Measurements from ENCODE around the gene IRX2.

Gene IRX2

DNA sequence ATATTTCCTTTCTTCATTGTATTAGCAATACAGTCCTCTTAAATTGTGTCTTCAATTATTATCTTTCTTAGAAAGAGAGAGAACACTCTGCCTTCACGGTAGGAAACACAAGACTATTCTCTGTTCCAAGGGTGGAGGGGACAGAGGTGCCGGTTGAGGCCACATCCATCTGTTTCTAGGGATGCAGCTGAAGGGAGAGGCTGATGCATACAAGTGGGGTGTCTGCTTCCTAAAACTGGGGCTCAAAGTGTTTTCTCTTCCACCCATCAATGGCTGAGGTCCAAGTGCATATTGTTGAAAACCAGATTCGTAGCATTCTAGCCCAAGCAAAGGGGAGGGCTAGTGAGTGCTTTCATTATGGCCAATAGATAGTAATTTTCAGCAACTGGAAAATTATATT, 9.5 kb downstream of the IRX2 start:
- DNase-seq (ENCODE audit: low read depth in 2 of 2), result no peak

DNA sequence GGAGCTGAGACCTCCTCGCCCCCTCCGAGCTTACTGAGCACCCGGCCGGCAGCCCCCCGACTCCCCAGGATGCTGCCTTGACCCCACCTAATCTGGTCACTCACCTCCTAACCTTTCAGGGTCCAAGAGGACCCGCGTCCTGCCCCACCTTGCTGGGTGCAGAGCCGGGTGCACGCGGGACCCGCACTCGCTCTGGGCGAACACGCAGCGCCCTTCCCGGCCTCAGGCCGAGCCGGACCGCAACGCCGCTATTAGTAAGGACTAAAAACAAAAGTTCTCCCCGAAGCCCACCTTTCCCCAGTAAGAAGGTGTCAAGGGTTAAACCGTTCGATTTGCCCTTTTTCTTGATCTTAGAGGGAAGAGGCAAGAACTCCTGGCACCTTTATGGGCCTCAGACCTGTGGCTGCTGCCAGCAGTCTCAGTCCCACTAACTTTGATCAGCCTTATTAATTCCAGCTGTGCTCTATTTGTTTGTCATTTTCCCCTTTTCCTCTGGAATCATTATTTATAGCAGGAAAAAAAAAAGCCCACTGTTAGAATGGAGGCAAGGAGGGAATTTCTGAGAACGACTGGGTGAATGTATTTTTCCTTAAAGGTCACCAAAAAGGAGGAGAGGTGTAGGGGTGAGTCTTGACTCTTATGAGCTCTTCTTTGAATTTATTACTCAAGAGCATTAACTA, 10.5 kb downstream of the IRX2 start:
- no peak for DNase-seq (ENCODE audit: low read depth in 2 of 2)

DNA sequence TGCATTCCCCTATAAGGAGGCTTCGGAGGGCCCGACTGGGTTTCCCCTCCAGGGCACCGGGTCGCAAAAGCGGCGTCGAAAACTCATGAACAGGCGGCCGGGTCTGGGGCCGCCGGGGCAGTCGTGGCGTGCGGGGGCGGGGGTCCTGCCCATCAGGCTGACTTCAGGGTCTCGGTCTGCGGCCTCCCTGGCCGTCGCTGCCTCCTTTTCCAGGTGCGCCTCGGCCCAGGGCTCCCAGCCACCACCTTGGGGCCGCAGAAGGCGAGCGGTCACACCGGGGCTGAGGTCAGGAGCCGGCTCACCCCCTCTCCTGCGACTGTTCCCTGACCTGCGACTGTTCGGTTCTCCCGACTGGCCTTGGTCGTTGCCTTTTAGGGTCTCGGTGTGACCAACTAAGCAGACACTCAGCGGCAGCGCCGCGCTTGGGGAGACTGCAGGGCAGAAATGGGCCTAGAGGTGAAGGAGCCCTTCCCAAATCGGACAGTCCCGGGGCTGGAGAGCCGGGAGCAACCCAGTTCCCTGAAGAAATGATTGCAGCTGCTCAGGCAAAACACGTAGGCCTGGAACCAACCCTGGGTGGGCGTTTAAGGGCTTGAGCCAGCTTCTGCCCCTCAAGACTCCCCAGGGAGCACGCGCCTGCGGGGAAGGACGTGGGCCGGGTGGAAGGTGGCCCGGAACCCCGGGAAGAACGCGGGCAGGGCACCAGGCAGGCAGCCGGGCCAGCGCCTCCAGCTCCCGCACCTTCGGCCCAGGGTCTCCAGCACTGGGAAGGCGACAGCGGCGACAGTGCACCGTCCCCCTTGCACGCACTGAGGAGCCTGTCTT, 11.2 kb downstream of the IRX2 start:
- DNase-seq (ENCODE audit: low read depth in 2 of 2), result no peak

DNA sequence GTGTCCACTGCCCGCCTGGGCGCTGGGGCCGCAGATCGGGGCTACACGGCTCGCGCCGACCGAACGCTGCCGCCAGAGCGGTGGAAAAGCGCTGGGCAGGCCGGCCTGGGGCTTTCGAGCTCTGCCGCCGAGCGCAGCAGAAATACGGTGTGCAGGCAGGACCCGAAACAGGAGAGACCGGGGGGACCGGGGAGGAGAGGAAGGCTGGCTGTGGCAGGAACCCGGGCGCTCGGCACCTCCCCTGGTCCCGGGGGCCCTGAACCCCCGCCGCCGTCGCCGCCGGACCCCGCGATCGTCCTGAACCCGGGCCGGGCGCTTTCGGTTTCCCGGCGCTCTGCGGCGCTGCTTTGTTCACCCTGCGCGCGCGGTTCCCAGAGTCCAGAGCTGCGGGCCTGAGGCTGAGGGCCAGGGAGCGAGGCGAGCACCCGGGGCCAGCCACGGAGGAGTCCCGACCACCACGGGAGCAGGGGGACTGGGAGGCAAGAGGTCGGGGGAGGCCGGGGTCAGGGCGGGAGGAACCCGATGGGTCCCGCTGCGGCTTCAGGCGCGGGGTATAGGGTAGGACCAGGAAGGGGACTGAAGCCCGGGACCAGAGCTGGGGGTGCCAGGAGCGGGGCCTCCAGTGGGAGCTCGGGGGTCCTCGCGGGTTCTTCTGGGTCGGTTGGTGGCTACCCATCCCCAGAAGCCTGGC, 12.0 kb downstream of the IRX2 start:
- no peak for DNase-seq (ENCODE audit: low read depth in 2 of 2)

DNA sequence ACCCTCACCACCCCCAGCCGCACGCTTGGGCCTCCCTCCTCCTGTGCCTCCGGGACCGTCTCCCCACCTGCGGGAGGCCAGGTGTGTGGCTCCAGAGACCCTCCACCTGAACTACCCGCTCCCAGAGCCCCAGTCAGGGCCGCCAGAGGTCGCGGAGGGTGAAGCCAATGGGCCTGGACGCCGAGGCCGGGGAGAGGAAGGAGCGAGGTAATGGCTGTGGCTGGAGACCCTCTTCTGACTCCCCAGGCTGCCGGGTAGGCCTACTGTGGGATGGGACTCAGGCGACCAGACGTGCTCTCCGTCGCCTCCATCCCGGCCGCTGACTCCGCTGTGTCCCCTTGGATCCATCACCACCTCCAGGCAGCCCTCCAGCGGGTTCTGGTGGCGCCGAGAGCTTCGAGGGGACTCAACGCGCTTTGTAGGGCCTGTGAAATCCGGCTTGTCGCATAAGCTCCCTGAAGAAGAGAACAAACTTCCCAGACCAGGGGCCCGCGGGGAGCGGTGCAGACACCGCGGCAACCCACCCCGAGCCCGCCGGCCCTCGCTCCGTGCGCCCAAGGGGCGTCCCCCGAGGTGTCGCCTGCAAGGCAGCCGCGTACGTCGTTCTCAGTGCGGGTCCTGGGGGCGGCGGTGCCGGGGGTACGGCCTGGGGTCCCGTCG, 12.6 kb downstream of the IRX2 start:
- no peak for DNase-seq (ENCODE audit: low read depth in 2 of 2)

DNA sequence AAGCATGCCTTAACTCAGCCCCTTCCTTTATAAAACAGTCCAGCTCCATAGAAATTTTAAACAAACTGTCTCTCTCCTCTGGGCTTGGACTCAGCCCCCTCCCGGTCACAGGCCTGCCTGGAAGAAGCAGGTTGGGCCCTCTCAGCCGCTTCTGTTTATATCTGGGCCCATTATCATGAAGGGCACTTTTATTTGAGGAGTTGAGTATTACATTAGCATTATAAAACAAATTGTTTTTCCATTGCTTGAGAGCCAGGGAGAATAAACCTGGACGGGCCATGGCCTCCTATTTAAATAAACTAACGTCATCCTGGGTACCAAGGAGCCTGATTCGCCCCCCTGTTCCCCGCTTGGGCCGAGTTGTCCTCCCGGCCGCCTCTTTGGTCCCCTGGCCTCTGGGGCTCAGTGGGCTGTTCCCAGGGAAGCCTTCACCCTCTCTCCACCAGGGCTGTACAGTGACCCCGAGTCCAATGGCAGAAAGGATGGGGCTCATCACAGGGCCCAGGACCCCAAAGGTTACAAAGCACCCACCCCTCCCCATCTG, 13.2 kb downstream of the IRX2 start:
- no peak for DNase-seq (ENCODE audit: low read depth in 2 of 2)

DNA sequence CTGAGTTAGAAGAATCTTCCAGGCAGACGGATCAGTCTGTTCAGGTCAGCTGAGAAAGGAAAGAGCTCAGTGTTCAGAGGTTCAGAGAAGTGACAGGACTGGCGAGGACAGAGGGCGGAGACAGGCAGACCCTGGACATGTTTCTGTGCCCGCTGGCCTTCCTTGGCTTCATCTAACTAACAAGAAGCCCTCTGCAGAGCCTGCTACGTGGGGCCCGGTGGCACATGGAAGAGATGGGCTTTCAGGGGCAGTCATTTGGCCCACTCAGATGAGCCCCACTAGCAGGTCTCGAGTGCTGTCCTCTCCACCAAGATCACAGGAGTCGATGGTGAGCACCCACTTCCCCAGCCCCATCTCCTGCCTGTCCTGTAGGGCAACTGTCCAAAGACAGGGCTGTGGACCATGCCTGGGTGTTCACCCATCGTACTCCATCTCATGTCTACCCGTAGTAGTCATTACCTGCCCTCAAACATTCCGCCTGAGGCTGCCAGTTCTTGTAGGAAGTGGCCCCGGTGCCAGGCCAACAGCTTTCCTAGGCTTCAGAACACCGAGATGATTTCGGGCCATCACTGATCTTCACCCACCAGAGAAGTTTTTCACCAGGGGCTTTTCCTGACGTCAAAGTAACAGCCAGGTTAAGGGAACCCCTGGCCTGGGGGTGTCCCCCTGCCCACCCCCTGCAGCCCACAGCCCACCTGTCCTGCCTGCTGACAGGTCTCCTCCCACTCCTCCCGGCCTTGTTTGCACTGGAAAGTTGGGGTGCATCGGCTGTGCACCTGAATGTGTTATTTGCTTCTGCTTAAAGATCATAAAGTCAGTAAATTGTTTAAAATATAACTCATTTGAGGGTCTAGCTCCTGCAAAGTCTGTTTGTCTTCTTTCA, 14.0 kb downstream of the IRX2 start:
- DNase-seq (ENCODE audit: low read depth in 2 of 2), result no peak

DNA sequence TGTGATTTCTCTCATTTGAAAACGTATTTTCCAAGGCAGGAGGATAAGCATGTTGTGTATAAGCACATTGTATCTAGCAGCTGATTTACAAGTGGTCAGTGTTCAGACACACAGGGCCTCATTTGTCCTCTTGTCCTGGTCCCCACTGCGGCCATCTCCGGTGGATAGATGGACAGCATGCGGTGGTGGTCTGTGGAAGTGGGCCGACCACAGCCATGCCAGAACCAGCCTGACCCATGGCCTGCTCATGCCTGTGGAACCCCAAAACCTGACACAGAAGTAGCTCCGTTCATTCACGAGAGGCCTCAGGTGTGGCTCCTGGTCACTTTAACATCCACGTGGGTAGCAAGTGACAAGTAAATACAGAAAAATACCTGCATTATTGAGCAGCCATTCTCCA, 14.6 kb downstream of the IRX2 start:
- DNase-seq (ENCODE audit: low read depth in 2 of 2), result no peak

DNA sequence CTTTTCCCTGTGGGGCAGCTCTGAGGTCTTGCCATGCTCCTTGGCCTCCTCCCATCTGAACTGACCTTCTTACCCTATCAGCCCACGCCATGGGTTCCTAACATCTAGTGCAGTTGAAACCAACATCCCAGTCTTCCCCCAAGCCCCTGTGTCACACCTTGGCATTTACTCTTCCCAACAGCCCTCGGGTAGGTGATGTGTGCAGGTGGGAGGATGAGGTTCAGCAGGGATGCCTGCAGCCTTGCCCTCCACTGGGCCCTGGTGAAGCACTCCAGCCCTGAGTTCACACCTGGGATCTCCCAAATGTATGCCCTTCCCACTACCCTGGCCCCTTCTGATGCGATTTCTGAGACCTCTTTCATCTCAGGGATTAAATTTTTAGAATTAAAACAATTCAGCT, 15.5 kb downstream of the IRX2 start:
- no peak for DNase-seq (ENCODE audit: low read depth in 2 of 2)

DNA sequence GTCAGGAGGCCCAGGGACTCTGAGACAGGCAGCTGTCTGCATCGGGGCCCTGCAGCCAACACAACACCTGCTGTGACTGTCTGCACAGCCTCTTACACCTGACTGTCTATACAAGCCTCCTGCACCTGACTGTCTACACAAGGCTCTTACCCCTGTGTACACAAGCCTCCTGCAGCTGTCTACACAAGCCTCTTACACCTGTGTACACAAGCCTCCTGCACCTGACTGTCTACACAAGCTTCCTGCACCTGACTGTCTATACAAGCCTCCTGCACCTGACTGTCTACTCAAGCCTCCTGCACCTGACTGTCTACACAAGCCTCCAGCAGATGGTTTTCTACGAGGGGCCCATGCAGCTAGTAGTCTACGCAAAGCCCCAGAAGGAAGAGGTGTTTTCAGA, 18.6 kb downstream of the IRX2 start:
- DNase-seq (ENCODE audit: low read depth in 2 of 2), result no peak

DNA sequence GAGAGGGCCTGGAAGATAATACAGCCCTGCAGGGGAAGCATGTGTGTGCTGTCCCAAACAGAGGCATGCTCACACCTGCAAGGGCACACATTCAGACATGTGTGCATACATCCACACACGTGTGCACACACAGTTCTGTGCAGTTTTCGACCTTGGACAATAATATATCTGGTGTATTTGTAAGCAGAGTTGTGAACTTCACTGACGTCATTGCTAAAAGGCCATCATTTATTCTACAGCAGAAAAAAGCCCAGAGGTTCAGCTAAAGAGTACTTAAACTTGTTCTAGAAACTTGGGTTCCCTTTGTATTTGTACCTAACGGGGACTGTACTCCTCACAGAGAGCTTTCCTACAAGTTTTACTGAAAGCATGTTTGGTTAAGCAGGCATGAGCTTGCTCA, 19.5 kb downstream of the IRX2 start:
- DNase-seq (ENCODE audit: low read depth in 2 of 2), result no peak

DNA sequence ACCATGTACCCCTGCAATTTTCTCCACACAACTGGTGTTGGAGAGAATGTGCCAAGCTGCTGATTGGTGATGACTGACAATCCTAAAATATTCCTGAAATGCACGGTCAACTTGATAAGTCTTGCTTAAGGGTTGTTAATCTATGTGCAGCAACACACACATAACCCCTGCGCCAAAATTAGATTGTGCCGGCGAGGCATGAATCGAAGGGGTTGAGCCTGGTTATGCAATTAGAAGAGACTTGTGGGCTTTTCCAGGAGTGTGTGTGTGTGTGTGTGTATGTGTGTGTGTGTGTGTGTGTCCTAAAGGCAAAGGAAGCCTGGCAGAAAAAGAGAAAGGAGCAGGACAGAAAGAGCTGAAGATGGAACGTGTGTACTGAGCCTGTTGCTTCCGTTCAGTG, 22.3 kb downstream of the IRX2 start:
- no peak for DNase-seq (ENCODE audit: low read depth in 2 of 2)

DNA sequence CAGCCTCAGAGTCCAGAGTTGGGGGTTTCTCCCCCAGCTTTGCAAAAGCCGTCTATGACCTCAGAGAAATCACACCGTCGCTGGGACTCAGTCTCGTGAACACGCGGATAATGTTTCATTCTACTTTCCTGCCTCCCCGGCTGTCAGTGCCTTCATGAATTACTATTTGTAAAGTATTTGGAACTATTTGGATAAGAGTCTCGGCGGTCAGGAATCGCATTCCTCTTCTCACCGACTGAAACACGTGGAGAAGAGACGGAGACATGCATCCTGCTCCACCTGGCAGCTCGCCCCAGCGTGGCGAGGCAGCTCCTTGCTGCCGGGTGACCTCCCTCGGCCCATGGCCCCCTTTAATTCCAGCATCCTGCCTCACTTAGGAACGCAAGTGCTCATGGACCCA, 23.9 kb downstream of the IRX2 start:
- no peak for DNase-seq (ENCODE audit: low read depth in 2 of 2)

DNA sequence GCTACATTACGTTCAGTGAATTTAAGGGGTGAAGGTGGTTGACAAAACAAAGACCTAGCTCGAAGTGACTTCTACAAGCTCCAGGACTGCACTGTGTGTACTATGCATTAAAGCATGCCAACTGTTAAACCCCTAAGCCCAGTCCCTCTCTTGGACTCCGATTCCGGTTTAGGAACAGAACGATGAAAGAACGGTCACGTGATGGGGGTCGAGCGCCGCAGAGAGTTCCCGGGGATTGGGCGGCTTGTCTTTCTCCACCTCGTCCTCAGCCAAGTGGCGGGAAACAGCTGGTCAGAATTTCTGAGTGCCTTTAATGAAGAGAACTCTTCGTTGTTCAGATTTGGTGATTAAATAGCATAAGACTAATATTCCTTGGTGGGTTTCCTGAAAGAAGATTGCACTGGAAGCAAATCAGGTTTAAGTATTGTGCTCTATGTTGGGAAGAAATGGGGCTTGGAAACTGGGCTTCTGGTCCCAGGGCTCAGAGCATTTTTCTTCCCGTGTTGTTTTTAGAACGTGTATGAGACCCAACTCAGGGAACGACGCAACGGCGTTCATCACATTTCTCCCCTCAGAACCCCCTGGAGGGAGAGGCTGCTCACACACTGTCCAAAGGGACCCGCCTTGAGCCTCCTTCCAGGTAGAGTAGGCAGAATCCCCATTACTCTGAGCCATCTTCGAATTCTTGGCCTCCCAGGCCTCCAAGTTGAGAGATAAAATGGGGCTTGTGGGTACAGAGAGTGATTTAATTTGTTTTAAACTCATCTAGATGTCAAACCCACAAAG, 25.3 kb downstream of the IRX2 start:
- no peak for DNase-seq (ENCODE audit: low read depth in 2 of 2)

DNA sequence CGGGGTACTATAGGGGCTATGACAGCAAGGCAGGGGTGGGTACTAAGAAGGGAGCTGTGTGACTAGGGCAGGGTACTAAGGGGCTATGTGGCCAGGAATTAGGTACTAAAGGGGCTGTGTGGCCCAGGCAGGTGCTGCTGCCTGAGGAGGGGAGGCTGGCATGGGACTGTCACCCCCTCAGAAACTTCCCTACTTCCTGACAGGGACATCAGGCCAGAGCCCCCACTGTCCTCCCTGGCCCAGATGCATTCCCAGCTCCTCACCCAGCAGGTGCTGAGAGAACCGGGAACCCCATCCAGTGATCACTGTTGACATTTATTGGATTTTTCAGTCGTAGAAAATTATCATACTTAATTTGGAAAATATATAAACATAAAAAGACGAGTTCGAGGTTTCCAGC, 26.6 kb downstream of the IRX2 start:
- DNase-seq (ENCODE audit: low read depth in 2 of 2), result no peak

DNA sequence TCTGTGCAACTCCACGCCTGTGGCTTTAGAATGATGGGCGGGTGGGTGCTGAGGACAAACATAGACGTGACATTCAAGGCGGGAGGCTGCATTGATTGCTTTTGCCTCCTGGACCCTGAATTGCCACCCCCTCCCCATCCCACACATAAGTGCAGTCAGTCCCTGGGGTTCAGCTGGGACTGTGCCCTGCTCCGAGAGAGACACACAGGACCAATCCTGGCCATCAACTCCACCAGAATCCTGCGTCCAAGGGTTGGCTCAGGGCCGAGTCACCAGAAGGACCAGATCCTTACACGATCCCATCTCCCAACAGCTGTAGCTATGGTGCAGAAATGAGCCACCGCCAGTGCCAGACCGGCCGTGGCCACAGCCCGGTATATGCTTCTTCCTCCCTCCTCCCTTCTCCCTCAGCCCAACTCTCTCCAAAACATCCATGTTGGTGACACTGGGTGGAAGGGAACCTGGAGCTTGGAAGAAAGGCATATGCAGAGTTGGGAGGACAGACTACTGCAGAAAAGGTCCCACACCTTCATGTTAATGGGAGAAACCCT, 27.4 kb downstream of the IRX2 start:
- DNase-seq (ENCODE audit: low read depth in 2 of 2), result no peak

DNA sequence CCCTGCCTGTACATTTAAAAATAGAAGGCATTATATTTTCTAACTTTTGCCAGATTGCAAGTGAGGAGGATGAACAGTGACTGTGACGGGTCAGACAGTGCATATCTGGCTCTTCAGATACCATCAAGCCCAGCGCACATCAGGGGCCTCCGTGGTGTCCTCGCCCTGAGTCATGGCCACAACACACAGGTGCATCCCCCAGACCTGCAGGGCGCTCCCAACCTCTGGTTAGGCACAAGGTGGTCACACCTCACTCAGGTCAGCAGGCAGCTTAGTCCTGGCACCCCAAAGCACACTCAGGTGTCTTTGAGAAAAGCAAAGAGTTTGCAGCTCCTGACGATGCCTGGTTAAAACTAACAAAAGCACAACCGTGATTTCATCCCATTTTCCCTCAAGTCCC, 28.6 kb downstream of the IRX2 start:
- no peak for DNase-seq (ENCODE audit: low read depth in 2 of 2)

DNA sequence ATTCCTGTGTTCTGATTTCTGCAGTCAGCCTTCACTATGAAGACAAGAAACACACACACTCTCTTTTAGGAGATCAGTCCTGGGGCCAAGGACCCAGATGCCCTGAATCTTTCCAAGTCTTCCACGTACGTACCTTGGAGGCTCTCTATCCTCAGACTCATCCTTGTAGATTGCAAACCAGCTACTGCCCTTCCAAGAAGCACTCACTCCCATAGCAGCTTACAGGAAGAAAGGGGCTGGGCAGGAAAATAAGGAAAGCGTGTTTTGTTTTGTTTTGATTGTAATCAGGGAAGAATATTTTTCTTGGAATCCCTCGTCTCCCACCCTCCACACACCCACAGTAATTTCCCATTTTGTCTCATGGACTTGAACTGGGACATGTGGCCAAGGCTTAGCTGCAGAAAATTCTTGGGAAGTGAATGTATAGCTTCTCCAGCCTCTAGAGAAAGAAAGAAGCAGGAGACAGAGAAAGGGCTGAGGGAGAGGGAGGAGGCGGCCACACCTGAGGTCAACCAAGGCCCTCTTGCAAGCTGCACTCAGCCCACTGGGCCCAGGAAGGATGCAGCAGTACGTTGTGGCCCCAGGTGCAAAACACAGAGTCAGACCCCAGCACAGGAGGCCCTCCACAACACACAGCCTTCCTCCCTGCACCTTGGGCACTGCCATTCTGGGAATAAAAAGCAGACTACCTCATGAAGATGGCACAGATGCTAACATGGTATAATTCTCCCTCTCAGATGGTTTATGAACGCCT, 29.9 kb downstream of the IRX2 start:
- DNase-seq (ENCODE audit: low read depth in 2 of 2), result no peak

DNA sequence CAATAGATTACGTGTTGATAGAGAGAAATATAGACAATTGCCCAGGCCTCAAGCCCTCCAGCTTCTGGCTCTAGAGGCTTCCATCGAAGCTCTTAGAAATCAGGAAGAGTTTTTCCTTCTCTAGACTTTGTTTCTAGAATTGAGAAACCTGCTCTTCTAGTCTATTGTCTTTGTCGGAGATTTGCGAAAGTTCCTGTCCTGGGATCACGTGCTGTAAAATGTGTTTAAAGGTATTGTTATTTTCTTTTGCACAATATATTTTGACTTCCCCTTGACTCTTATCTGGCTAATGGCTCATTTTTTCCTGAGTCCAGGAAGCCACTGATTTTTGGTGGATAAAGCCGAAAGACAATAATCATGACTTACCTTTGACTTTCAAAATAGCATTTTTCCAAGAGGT, 32.1 kb downstream of the IRX2 start:
- DNase-seq (ENCODE audit: low read depth in 2 of 2), result no peak
